HG02885 (cell line): ENCODE measurements around the gene MRPS2.
"Not testable (repeated sequence)": the region's sequence is repeated elsewhere in the genome, so short reads cannot be mapped to it uniquely, and the experiment has no call there.

Experiments
- ATAC-seq: cut with Tn5 transposase; IDR thresholded peaks from one replicate; pipeline ENCODE4 v1.9.1; 2021; ENCODE audit warnings: mild to moderate bottlenecking; ENCODE audit not compliant: unreplicated experiment, poor library complexity

MRPS2 gene

DNA sequence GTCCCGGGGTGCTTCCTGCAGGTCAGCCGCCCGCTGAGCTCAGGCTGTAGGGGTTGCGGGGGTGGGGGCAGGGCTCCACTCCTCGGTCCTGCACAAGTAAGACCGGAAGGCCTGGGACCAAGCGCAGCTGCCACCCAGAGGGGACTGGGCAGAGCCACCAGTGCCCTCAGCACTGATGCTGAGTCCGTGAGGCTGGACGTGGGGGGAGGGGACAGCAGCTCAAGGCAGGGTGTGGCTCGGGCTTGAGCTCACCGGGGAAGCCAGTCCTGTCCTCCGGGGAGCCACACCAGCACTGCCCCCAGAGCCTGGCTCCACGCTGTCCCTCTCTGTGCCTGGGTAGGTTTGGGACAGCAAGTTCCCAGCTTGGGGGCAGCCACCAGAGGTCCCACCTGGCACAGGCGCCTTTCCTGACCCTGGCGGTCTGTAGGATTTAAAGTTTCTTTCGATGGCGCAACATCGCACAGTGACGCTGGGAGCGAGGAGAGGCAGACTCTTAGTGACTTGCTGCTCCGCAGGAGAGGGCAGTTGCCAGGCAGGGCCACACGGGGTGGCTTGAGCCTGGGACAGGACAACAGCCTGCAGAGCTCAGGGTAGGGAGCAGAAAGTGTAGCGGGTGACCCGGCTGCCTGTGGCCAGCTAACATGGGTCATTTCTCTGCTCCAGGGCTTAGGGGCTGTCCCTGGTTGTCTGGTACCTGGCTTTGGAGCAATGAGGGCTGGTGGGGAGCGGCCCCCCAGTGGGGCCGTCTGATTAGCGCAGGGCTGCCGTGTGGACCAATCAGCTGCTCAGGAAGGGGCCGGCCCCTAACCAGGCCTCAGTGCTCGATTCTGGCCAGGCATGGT, 26.5 kb downstream of the MRPS2 start:
- ATAC-seq: no peak

DNA sequence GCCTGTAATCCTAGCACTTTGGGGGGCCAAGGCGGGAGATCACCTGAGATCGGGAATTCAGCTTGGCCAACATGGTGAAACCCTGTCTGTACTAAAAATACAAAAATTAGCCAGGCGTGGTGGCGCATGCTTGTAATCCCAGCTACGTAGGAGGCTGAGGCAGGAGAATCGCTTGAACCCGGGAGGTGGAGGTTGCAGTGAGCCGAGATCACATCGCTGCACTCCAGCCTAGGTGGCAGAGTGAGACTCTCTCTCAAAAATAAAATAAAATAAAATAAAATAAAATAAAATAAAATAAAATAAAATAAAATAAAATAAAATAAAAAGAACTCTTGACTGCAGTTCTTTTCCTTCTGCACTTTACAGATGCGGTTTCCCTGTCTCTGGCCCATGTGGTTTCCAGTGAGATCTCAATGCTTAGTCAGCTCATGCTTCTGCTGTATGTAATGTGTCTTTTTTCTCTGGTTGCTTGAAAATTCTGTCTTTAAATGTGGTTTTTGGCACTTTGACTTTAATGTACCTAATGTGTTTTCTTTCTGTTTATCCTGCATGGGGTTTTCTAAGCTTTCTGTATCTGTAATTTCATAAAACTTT, 28.5 kb downstream of the MRPS2 start:
- not testable (repeated sequence) for ATAC-seq

DNA sequence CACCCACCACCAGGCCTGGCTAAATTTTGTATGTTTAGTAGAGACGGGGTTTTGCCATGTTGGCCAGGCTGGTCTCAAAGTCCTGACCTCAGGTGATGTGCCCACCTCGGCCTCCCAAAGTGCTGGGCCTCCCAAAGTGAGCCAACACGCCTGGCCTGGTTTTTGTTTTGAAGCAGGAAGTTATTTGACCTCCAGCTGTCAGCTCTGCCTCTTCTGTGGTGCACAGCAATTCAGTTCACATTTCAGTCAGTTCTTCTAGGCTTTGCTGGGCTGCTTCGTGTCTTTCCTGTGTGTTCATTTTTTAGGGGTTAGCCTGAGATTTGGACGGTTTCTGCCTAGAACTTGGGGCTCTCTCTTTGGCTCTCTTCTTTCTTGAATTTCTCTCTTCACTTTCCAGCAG, 29.7 kb downstream of the MRPS2 start:
- no peak for ATAC-seq

DNA sequence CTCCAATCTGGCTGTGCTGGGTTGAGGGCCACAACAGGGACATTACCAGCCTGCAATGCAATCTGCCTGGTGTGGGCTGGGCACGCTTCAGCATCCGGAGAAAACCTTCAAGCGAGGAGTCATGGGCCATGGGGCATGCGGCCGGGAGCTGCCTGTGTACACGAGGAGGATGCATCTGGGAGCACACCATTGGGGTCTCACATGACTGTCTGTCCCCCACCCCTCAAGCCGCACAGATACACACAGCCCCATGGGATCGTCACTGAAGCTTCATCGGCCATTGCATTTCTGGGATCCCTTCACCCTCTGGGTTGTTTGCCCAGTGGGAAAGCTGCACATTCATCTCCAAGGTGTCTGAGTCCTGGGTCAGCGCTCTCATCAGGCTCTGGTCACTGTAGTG, 30.6 kb downstream of the MRPS2 start:
- ATAC-seq: no peak

DNA sequence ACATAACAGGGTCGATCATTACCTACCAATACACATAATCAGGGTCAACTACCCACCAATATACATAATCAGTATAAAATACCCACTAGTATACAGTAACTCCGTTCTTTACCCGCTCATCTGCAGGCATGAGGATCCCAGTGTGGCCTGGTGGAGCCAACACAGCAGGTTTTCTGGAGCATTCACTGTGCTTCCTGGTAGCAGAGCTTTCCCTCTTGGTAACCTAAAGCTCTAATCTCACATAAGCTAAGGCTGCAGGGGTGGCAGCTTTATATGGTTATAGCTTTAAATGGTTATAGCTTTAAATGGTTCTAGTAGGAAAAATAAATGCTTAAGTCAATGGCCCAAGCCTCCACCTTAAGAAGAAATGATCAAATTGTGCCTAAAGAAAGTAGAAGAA, 32.6 kb downstream of the MRPS2 start:
- ATAC-seq: no peak

DNA sequence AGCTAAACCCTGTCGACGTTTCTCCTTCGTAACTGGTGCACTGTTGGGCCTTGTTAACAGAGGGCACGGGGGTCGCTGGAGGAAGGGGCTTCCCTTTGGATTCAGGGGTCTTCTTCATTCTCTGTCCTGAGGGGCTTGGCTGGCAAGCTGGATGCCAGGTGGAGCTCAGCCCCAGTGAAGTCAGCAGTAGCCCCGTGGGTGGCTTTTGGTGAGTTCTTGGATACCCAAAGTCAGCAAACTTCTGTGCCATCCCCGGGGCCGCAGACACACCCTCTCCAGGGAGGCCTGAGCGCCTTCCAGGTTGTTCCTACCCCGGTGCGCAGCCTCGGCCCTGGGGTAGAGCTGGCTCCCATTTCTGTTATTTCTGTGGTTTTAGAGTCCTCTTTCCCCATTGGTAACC, 33.2 kb downstream of the MRPS2 start:
- ATAC-seq: no peak

DNA sequence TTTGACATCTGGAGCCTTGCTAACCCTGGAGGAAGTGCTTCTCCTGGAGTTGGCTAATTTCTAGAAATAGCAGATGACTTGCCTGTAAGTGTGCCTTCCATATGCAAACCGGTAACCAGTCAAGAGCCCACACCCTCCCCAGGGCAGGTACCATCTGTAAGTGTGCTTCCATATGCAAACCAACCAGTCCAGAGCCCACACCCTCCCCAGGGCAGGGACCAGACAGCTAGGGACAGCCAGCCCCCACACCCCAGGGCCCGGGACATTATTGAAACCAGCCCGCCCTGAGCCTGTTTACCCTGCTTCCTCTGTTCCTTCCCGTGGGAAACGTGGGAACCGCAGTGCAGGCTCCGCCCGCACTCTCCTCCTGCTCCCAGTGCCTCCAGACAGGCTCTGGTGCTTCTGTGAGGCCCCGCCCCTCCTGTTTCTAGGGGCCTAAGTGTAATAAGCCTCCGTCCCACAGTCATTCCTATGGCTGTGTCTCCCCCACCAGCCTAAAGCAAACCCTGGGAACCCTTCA, 33.8 kb downstream of the MRPS2 start:
- ATAC-seq: not testable (repeated sequence)

DNA sequence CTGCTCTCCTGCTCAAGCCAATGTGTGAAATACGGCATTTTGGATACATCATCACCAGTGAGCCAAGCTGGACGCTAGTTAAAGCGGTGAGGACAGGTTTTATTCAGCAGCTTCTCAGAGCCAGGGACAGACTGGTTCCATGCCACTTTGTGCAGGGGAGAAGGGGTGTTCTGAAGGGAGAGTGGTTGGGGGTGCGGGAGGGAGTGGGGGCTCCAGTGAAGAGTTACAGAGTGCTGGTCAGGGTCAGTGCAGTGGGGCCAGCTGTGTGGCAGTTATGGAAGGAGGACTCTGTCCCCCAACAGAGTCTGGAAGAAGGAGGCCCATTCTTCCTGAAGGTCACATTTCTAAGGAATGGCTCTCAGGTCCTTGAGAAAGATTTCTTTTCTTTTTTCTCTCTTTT, 34.3 kb downstream of the MRPS2 start:
- ATAC-seq: not testable (repeated sequence)

DNA sequence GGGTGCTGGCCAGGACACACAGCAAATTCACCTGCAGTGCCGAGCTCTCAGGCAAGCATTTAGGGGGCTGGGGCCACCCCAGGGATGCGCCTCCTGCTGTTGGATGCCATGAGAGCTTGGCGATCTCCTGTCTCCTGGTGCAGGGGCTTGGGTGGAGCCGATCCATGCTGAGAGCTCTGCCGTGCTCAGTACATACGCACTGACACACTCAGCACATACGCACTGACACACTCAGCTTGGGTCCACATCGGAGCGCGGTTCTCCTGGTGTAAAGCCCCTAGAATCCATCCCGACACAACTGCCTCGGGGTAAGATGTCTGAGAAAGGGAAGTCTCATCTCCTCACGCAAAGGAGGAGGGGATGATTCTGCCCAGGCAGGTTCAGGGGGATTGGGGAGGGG, 35.1 kb downstream of the MRPS2 start:
- not testable (repeated sequence) for ATAC-seq

DNA sequence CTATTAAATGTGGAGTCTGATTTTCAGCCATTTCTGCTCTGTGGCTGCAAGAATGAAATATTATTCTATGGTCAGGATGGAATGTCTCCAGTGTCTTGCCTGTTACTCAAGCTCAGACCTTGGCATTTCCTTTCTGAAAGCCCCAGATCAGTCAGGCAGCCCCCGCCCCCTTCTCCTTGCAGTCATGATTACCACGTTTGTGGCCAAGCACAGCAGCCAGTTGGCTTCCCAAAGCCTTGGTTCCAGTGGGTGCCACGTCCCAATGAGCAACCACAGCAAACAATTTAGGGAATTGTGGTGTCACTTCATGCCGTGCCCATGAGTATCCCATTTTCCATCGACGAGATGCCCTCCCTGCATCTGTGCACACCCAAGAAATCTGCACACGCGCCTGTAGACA, 35.7 kb downstream of the MRPS2 start:
- ATAC-seq: no peak

DNA sequence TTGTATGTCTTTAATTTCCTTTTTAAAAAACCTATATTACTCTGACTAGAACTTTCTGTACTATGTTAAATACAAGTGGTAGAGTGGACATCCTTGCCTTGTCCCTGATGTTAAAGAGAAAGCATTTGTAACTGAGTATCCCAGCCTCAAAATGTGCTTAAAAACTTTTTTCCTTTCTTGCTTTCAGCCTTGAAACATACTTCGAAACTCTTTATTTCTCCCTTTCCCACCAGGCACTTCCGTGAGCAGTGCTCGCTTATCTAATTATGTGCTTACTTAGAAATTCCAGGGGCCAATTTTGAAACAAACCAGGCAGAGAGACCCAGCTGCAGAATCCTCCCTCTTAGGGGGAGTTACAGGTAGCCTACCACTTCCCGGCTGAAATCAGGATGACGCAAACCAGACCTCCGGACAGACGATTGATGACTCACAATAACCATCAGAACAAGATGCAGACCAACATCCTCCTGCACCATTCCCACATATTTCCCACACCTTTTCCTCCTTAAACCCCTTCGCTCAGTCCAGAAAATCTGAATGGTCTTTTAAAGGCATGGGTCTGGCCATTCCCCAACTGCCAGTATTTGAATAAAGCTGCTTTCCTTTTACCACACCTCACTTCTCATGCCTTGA, 42.9 kb downstream of the MRPS2 start:
- not testable (repeated sequence) for ATAC-seq

DNA sequence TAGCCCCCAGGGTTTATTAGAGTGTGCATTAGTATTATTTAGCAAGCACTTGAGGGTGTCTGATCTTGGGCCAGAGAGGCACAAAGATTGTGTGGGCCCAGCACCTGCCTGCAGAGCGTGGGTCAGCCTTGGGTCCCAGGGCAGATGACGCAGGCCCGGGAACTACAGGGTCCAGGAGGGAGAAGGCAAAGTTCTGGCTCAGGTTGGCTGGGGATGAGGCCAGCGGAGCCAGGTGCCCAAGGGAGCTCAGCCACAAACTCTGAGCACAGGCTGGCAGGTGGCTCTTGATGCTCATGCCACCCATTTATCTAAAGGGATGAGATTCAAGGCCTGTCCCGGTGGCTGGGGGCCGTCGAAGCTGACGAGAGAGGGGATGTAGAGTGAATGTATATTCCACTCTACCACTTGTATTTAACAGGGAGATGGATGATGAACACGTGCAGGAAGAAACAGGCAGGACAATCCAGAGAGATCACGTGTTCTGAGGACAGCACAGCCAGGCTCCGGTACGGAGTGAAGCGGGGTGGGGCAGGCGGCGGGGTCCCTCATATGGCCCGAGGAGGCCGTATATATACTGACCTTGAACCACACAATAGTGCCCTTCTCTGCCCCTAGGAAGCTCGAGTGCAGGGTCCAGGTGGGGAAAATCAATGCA, 44.6 kb downstream of the MRPS2 start:
- ATAC-seq: no peak

DNA sequence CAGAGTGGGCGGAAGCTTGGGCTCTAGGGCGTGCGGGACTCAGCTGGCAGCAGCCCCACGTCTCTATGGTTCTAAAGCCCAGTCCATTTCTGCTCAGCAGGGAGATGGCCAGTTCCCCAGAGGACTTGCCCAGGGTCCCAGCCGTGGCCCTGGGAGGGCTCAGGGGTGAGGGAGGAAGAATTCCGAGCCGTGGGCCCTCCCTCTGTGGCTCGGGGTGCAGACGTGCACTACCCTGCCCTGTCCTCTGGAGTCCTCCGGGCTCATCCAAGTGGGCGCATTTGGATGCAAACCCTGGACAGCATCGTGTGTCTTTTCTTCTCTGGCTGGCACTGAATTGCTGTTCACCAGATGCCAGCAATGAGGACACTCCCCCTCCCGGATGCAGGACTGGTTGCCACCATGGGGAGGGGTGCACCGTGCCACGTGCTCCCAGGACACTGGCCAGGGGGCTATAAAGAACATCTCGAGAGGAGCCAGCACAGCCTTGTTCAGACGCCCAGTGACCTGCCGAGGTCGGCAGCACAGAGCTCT, 45.2 kb downstream of the MRPS2 start, which contains the start of gene OBP2A:
Gene OBP2A, plus strand, starts transcription at position 481 of the 531 bp plus-strand sequence. CDS start 55 bp downstream, outside the sequence.
- not testable (repeated sequence) for ATAC-seq

DNA sequence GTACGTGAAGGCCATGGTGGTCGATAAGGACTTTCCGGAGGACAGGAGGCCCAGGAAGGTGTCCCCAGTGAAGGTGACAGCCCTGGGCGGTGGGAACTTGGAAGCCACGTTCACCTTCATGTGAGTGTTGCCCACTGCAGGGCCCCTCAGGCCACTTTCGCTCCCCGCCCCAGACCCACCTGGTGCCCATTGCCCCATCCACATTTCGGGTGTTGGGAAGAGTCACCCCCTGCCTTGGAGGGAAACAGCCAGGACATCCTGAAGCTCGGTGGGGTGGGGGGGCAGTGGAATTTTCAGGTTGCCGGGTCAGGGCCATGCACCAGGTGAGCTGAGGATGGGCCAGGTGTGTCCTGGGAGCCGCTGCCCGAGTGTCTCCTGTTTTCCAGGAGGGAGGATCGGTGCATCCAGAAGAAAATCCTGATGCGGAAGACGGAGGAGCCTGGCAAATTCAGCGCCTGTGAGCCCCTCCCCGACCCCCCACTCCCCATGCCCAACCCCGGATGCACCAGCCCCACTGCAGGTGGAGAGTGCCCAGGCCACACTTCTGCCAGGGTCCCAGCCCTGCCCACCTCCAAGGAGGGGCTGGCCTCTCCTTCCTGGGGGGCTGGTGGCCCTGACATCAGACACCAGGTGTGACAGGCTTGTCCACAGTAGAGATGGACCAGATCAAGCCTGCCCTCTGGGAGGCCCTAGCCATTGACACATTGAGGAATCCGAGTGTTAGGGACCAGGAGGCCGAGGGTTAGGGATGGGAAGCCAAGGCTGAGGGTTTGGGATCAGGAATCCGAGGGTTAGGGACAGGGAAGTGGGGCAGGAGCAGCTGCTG, 46.5 kb downstream of the MRPS2 start:
- not testable (repeated sequence) for ATAC-seq

DNA sequence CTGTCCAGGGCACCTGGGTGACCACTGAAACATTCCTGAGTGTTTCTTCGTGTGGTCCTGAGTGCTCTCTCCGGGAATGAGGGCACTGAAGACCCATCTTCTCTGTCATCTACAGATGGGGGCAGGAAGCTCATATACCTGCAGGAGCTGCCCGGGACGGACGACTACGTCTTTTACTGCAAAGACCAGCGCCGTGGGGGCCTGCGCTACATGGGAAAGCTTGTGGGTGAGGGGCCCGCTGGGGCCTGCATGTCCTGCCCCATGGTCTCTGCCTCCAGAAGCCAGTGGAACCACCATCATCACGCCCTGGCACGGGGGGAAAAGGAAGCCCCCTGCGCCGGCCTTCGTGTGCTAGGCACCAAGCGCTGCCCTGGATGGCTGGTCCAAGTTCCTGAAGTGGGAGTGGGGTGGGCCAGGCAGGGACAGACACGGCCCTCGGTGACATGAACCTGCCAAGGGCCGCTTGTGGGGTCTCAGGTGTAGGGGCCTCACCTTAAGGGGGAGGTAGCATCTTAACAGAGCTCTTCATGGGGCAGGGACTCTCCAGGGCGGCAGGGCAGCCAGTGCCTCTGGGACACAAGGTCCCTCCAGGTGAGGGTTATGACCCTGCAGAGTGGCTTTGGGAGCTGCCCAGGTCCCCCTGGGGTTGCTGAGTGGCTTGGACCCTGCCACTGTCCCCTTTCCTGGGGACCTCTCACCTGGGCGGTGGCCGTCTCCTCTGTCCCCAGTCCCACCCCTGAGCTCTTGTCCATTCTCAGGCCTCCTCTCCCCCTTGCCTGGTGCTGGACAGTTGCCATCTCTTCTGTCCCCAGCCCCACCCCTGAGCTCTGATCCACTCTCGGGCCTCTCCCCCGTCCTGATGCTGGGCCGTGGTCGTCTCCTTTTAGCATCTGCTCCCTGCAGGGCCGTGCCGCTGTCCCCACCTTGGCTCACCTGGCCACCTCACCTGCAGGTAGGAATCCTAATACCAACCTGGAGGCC, 47.6 kb downstream of the MRPS2 start:
- no peak for ATAC-seq

DNA sequence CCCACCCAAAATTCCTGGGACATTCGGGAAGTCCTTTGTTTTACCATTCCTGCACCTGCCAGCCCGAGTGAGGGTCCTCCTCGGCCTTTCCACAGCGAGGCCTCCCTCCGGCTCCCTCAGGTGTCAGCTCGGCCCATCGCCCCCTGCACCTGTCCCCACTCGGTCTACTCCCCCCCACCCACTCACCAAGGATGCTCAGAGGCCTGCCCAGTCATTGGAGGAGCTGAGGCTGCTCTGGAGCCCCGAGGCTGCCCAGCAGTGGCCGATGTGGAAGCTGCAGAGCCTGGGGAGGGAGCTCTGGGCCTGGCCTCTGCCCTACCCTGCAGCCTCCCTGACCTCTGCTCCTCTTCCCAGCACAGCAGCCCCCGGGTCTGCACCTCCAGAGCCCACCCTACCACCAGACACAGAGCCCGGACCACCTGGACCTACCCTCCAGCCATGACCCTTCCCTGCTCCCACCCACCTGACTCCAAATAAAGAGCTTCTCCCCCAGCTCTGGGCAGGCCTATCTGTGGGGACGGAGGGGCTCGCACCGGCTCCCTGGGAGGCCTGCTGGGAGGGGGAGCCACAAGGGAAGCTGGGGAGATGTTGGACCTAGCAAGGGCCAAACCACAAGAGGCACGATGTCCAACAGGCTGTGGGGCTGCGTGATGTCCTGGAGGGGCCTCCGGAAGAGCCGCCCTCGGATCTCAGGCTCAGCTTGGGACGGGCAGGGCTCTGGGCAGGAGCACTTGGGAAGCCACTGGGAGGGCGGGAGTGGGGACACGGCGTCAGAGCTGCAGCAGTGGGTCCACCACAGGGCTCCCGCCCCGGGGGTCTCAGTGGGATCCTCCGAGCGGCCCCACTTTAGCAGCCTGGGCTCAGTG, 49.2 kb downstream of the MRPS2 start:
- ATAC-seq: not testable (repeated sequence)

DNA sequence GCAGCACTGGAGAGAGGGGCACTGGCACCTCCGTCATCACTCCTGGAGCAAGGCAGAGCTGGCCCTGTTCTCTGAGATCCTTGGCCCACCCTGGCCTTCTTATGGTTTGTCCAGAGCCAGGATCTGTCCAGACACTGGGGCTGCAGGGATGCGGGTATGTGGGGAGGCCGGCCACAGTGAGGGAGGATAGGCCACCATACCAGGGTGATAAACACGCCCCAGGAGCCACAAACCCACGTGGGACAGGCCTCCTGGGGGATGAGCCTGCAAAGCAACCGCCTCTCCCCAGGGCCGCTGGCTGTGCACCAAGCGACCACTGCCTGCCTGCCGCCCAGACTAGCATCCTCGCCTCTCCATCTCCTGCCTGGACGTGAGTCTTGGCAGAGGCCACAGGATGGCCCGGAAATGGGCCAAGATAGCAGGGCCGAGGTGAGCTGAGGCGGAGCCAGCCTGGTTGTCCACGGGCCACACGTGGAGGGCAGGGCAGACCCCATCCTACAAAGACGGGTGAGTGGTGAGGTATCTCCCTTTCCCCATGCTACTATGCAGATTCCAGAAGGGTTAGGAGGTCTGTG, 49.9 kb downstream of the MRPS2 start:
- no peak for ATAC-seq
